BLaER1 treated with 17β-estradiol and CSF1 and Interleukin-3, amounts not matched to agents 10 nM and 100 nM (cell line): ENCODE measurements around the gene GALNT15.
A peak's percentile ranks its signal among the peaks of the same experiment; 100 is the strongest.

ENCODE experiments used
- H3K27ac ChIP-seq, 11 experiments: shearing (Covaris generic); formaldehyde crosslinking; 2 replicates each; pipeline ENCODE4 v1.8.1; 2022
- H3K27me3 ChIP-seq, 11 experiments: shearing (Covaris generic); formaldehyde crosslinking; 2 replicates each; pipeline ENCODE4 v1.8.1; 2022
- H3K36me3 ChIP-seq, 11 experiments: shearing (Covaris generic); formaldehyde crosslinking; 2 replicates each; pipeline ENCODE4 v1.8.1; 2022
- H3K4me1 ChIP-seq, 10 experiments: shearing (Covaris generic); formaldehyde crosslinking; 2 replicates each; pipeline ENCODE4 v1.8.1; 2022
- H3K4me2 ChIP-seq, 11 experiments: shearing (Covaris generic); formaldehyde crosslinking; 2 replicates each; pipeline ENCODE4 v1.8.1; 2022
- H3K4me3 ChIP-seq, 10 experiments: shearing (Covaris generic); formaldehyde crosslinking; 2 replicates each; pipeline ENCODE4 v1.8.1; 2022
- H3K9ac ChIP-seq, 11 experiments: shearing (Covaris generic); formaldehyde crosslinking; 2 replicates each; pipeline ENCODE4 v1.8.1; 2022
- H3K9me3 ChIP-seq, 11 experiments: shearing (Covaris generic); formaldehyde crosslinking; replicated peaks in 1 of 11; 2 replicates each; pipeline ENCODE4 v1.8.1; 2022
- H4K20me1 ChIP-seq, 11 experiments: shearing (Covaris generic); formaldehyde crosslinking; 2 replicates each; pipeline ENCODE4 v1.8.1; 2022
- Cebpa-rat ChIP-seq, 11 experiments: shearing (Covaris generic); IDR thresholded peaks; 2 replicates each; pipeline ENCODE4 v1.8.1; 2022

The GALNT15 gene

GRCh38 chr3:16203671-16204629 is 29.5 kb downstream of the GALNT15 start:
- H3K4me1 ChIP-seq: peaks cover 0 to 67% (median 38%) of the 10 kb centered on the region in 10 experiments; a peak in 15 of 20 replicates
- no peak for TF ChIP-seq Cebpa-rat (IDR thresholded peaks at IDR 0.05)
- peak overlapping the region in 3 of 11 experiments; percentile 24 to 45 (median 42); a peak in 3 of 22 replicates for H3K27ac ChIP-seq

GRCh38 chr3:16204751-16205150 is 30.3 kb downstream of the GALNT15 start:
- Histone ChIP-seq H4K20me1 (no peaks in the 10 kb centered on the region), H3K4me2 (peak overlapping the region in 2 of 11 experiments; percentile 26 to 70; a peak in 3 of 22 replicates)
- TF ChIP-seq Cebpa-rat (IDR thresholded peaks at IDR 0.05): no peak

More at GRCh38 chr3:16203671-16204629, 29.5 kb downstream of the GALNT15 start:
- Histone ChIP-seq H3K9me3 (peaks cover 10 to 31% (median 25%) of the 10 kb centered on the region in 11 experiments; a peak in 20 of 22 replicates), H3K4me2 (peak overlapping the region in 8 of 11 experiments; percentile 23 to 70 (median 60); a peak in 15 of 22 replicates), H3K4me3 (no peak overlapping the region), H3K9ac (peak overlapping the region in 1 of 11 experiments; percentile 36; a peak in 1 of 22 replicates), H4K20me1 (no peaks in the 10 kb centered on the region), H3K36me3 (no peaks in the 10 kb centered on the region; a peak in 1 of 22 replicates), H3K27me3 (no peaks in the 10 kb centered on the region)

GRCh38 chr3:16205156-16205870 is 30.8 kb downstream of the GALNT15 start:
- no peak for TF ChIP-seq Cebpa-rat (IDR thresholded peaks at IDR 0.05)
- H3K36me3 ChIP-seq: no peaks in the 10 kb centered on the region; a peak in 1 of 22 replicates
- peak overlapping the region in 4 of 11 experiments; percentile 11 to 70 (median 32); a peak in 4 of 22 replicates for H3K4me2 ChIP-seq
- no peaks in the 10 kb centered on the region for H3K27me3 ChIP-seq
- H3K9ac ChIP-seq: no peak overlapping the region
- peaks cover 0 to 53% (median 25%) of the 10 kb centered on the region in 10 experiments; a peak in 15 of 20 replicates for H3K4me1 ChIP-seq
- peaks cover 10 to 27% (median 23%) of the 10 kb centered on the region in 11 experiments; a peak in 20 of 22 replicates for H3K9me3 ChIP-seq
- H3K4me3 ChIP-seq: no peak overlapping the region
- H3K27ac ChIP-seq: no peak overlapping the region
- H4K20me1 ChIP-seq: no peaks in the 10 kb centered on the region

More at GRCh38 chr3:16204751-16205150, 30.3 kb downstream of the GALNT15 start:
- Histone ChIP-seq H3K27ac (no peak overlapping the region), H3K9me3 (peaks cover 10 to 31% (median 25%) of the 10 kb centered on the region in 11 experiments; a peak in 20 of 22 replicates), H3K4me3 (no peak overlapping the region), H3K9ac (no peak overlapping the region), H3K27me3 (no peaks in the 10 kb centered on the region), H3K4me1 (peaks cover 0 to 59% (median 31%) of the 10 kb centered on the region in 10 experiments; a peak in 15 of 20 replicates), H3K36me3 (no peaks in the 10 kb centered on the region; a peak in 1 of 22 replicates)

- H3K27ac ChIP-seq: no peak overlapping the region
- peaks cover 0 to 10% (median 7%) of the 10 kb centered on the region in 11 experiments; a peak in 11 of 22 replicates for H3K9me3 ChIP-seq
- no peak overlapping the region for H3K4me3 ChIP-seq
- no peak overlapping the region for H3K9ac ChIP-seq
- H3K4me1 ChIP-seq: peaks cover 0 to 36% (median 19%) of the 10 kb centered on the region in 10 experiments; a peak in 14 of 20 replicates
- TF ChIP-seq Cebpa-rat (IDR thresholded peaks at IDR 0.05): no peak
- no peaks in the 10 kb centered on the region for H3K27me3 ChIP-seq
- no peaks in the 10 kb centered on the region; a peak in 1 of 22 replicates for H3K36me3 ChIP-seq
- H3K4me2 ChIP-seq: no peak overlapping the region
- H4K20me1 ChIP-seq: no peaks in the 10 kb centered on the region
Observed at GRCh38 chr3:16207031-16207430, 32.6 kb downstream of the GALNT15 start.

GRCh38 chr3:16211176-16211904 is 36.9 kb downstream of the GALNT15 start:
- 0 out of 20 replicates have a peak, but pooled peaks cover 0 to 1% (median 0%) of the 10 kb centered on the region in 10 experiments for H3K4me1 ChIP-seq
- TF ChIP-seq Cebpa-rat (IDR thresholded peaks at IDR 0.05): no peak

DNA sequence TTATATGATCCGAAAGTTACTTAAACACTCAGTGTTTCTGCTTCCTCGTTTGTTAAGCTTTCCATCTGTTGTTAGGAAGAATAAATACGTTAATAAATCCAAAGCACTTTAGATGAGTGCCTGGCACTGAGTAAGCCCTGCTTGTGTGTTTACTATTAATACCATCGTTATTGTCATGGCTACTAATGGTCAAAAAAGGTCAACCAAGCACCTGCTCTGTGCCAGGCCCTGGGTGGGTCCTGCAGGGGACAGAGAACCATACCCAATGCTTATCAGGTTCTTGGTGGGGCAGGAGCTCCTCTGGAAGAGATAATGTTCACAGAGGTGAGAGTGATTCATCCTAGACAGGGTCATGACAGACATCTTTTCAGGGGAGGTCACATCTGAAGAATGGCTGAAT is 39.9 kb downstream of the GALNT15 start:
- Histone ChIP-seq H4K20me1 (no peaks in the 10 kb centered on the region), H3K4me2 (no peak overlapping the region), H3K9me3 (no peaks in the 10 kb centered on the region), H3K4me3 (no peak overlapping the region), H3K9ac (no peak overlapping the region), H3K27ac (no peak overlapping the region), H3K4me1 (0 out of 20 replicates have a peak, but pooled peaks cover 0 to 6% (median 0%) of the 10 kb centered on the region in 10 experiments), H3K27me3 (no peaks in the 10 kb centered on the region), H3K36me3 (no peaks in the 10 kb centered on the region)
- TF ChIP-seq Cebpa-rat (IDR thresholded peaks at IDR 0.05): no peak

More at GRCh38 chr3:16211176-16211904, 36.9 kb downstream of the GALNT15 start:
- no peak overlapping the region for H3K4me3 ChIP-seq
- H3K4me2 ChIP-seq: no peak overlapping the region
- no peaks in the 10 kb centered on the region for H3K27me3 ChIP-seq
- H3K36me3 ChIP-seq: no peaks in the 10 kb centered on the region
- no peaks in the 10 kb centered on the region for H4K20me1 ChIP-seq
- no peak overlapping the region for H3K27ac ChIP-seq
- H3K9ac ChIP-seq: no peak overlapping the region
- H3K9me3 ChIP-seq: no peaks in the 10 kb centered on the region

- Histone ChIP-seq H3K4me3 (no peak overlapping the region), H3K27me3 (no peaks in the 10 kb centered on the region)
- no peak for TF ChIP-seq Cebpa-rat (IDR thresholded peaks at IDR 0.05)
Observed at GRCh38 chr3:16216373-16216935, 42.0 kb downstream of the GALNT15 start.

GRCh38 chr3:16219777-16220176 is 45.3 kb downstream of the GALNT15 start:
- no peak overlapping the region for H3K4me3 ChIP-seq
- H3K4me2 ChIP-seq: no peak overlapping the region
- H3K27ac ChIP-seq: no peak overlapping the region
- peaks cover 0 to 15% (median 4%) of the 10 kb centered on the region in 10 experiments; a peak in 8 of 20 replicates for H3K4me1 ChIP-seq
- H4K20me1 ChIP-seq: no peaks in the 10 kb centered on the region
- peaks cover under 1 to 18% (median 12%) of the 10 kb centered on the region in 11 experiments; a peak in 15 of 22 replicates for H3K9me3 ChIP-seq
- TF ChIP-seq Cebpa-rat (IDR thresholded peaks at IDR 0.05): no peak
- no peaks in the 10 kb centered on the region for H3K36me3 ChIP-seq
- H3K27me3 ChIP-seq: no peaks in the 10 kb centered on the region
- no peak overlapping the region for H3K9ac ChIP-seq

More at GRCh38 chr3:16216373-16216935, 42.0 kb downstream of the GALNT15 start:
- H3K9ac ChIP-seq: no peak overlapping the region
- no peaks in the 10 kb centered on the region for H3K36me3 ChIP-seq
- no peak overlapping the region for H3K27ac ChIP-seq
- peaks cover 0 to 9% (median 1%) of the 10 kb centered on the region in 10 experiments; a peak in 7 of 20 replicates for H3K4me1 ChIP-seq
- H4K20me1 ChIP-seq: no peaks in the 10 kb centered on the region
- H3K4me2 ChIP-seq: no peak overlapping the region
- H3K9me3 ChIP-seq: 0 out of 22 replicates have a peak, but pooled peaks cover 0 to 2% (median 0%) of the 10 kb centered on the region in 11 experiments
